Superior temporal gyrus (tissue), 1 donor: ENCODE measurements around the gene KCNN4.
A peak's percentile ranks its signal among the peaks of the same experiment; 100 is the strongest.
"Not testable (repeated sequence)": the region's sequence is repeated elsewhere in the genome, so short reads cannot be mapped to it uniquely, and the experiment has no call there.

Source experiments
- DNase-seq: peaks from one replicate; pipeline ENCODE4 v3.0.0-alpha.2; 2016; ENCODE audit errors: extremely low spot score

The KCNN4 gene

DNA sequence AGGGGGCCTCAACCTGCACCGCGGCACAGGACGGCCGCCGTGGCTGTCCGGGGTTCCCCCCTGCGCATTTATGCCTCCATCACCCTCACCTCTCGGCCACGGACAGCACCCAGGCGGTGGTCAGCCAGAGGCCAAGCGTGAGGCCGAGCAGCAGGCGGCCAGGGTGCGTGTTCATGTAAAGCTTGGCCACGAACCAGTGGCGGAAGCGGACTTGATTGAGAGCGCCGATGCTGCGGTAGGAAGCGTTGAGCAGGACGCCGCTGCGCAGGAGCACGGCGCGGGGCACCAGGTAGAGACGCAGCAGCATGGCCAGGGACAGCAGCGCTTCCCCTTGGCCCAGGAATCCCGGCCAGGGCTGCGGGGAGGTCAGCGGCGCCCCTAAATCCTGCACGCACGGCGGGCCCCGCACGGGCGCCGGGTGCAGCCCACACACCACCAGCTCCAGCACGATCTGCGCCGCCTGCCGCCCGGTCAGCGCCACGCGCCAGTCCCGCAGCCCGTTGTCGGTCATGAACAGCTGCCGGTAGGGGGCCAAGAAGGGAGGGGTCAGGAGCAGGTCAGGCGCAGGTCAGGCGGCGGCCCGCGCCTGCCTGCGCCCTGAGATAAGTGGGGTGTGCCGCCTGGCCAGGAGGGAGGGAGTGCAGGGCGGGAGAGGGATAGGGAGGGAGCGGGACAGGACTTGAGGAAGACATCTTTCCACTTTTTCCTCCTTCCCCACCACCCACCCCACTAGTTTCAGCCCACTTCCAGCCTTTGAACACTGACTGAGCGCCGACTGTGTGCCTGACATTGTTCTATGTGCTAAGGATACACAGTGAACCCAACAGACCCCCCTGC lies 6.5 kb downstream of the KCNN4 start:
- DNase-seq: no peak

DNA sequence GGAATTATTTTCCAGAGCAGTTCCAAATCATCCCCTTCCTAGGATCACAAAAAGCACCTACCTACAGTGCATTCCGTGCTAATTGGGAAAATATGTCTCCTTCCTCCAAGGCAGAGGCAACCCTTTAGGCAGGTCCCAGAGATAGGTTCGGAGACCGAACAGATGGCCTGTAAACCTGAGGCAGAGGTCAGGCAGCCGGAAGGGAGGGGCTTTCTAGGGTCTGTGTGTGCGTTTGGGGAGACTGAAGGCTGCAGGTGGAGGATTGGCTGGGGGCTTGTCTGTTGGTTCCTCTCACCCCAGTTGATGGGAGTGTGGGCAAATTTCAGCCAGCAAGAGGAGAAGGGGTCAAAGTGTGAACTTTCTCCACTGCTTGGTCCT lies 7.1 kb downstream of the KCNN4 start:
- no peak for DNase-seq

DNA sequence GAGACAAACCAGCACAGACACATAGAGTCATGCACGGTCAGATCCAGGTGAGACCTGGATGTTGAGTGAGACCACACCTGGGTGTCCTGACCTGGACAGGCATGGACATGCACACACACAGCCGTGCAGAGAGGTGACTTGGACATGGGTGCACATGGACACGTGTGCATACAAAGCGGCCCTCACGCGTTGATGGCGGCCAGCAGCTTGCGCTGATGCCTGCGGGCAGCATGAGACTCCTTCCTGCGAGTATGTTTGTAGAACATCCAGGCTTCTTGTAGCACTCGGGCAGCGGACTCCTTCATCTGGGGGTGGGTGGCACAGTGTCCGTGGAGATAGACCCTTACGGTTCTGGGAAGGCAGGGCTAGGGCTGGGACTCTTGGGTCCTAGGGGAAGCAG lies 11.5 kb downstream of the KCNN4 start:
- no peak for DNase-seq

DNA sequence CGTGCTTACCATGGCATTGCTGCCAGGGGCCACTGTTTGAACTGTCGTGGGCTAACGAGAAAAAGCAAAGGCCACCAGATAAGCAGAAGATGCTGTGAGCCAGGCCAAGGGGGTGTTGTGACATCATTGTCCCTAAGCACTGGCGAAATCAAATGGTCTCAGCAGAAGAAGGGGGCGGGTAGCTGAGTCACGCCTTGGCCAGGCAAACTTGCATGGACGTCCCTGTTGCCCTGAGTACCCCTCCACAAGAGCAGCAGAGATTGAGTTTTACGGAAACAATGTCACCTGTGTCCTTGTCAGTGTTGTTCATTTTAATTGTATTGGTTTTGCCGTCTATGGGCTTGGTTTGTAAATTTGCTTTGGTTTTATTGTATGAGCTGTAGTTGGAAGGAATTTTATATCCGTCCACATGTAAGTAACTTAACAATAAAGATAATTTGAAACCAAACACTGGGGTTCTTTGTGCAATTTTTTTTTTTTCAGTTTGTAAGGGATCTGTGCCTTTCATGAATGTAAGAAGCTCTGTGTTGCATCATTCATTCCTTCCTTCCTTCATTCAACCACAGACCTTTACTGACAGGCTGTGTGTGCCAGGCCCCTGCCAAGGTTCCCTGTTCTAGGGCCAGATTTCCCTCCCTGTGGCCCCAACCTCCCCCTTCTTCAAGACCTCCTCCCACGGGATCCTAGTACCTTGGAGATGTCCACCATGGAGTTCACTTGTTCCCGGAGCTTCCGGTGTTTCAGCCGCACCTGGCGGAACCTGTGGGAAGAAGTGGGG lies 12.3 kb downstream of the KCNN4 start:
- DNase-seq: no peak

DNA sequence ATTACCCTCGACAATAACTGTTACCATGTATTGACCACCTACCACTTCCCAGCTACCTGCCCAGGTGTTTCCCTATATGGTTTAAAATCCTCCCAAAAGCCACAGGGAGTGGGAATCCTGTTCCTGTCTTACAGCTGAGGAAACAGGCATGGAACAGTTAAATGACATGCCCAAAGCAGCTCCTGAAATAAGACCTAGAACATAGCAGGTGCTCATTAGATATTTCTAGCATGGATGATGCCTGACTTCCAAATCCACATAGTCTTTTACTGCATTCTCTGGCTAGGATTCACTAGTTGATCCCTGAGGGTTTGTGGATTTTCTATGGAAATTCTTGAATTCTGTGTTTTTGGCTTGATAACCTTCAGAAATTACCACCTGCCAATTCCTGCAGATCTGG lies 13.0 kb downstream of the KCNN4 start:
- DNase-seq: no peak

DNA sequence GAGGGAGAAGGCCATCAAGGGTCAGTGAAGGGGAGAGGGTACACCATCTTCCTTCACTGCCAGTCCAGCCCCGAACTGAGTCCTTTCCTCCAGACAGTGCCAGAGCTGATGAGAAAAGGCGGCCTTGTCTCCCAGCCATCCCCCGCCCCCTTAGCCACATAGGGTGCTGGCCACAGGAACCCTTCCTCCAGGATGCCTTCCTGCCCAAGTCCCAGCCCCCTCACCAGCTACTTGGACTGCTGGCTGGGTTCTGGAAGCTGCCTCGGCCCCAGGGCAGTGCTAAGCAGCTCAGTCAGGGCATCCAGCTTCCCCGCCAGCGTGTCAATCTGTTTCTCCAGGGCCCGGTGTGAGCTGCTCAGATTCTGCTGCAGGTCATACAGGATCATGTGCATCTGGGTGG lies 13.5 kb downstream of the KCNN4 start:
- no peak for DNase-seq

DNA sequence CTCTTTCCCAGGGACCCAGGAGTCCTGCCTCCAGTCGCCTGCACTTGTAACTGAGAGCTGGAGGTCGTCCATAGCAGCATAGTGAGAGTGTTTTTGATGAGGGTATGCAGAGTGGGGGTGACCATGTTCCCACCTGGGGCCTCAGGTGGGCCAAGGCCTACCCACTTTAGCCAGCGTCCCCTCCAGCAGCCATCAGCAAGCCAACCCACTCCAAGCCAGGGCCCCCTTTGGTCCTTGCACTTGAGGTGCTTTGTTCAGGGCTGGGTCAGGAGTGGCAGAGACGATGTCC lies 14.1 kb downstream of the KCNN4 start:
- DNase-seq: no peak

DNA sequence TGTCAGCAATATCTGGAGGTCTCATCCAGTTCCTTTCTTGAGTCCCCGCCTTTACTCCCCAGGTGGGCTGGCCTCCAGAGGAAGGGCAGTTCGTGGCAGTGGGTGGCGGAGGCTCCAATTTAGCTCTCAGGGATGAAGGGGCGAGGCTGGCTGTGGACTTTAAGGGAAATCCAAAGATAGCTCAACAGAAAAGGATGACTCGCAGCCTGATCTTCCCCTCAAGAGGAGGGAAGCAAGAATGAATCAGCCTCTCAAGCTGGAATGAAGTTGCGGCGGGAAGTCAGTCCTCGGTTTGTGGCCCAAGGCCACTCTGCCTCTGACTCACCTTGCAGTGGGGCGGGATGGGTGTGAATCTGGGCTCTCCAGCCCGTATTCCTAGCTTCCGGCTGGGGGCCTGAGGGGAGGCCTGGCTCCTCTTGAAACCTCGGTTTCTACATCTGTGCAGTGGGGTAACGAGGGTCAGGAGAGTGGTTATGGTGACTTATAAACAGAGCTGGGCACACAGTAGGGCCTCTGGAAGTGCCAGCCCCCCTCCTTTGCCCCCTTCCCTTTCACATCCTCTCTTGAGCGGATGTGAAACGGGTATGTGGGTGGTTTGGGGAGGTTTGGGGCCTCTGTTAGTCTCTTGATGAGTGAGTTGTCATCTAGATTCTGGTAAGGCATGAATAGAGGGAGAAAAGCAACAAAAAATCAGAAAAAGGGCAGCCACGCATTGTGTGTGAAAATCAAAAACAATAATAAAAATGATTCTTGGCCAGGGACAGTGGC lies 15.5 kb downstream of the KCNN4 start:
- DNase-seq: no peak

DNA sequence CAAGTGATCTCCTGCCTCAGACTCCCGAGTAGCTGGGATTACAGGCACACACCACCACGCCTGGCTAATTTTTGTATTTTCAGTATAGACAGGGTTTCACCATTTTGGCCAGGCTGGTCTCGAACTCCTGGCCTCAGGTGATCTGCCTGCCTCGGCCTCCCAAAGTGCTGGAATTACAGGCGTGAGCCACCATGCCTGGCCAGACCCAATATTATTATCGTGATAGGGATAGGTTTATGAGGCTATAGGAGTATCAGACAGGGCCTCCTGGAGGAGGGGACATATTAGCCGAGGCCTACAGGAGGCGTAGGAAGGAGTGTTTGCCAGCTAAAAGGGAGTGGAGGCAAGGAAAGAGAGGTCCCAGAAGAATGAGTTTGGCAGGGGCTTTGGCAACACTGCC lies 16.1 kb downstream of the KCNN4 start:
- DNase-seq: not testable (repeated sequence)

DNA sequence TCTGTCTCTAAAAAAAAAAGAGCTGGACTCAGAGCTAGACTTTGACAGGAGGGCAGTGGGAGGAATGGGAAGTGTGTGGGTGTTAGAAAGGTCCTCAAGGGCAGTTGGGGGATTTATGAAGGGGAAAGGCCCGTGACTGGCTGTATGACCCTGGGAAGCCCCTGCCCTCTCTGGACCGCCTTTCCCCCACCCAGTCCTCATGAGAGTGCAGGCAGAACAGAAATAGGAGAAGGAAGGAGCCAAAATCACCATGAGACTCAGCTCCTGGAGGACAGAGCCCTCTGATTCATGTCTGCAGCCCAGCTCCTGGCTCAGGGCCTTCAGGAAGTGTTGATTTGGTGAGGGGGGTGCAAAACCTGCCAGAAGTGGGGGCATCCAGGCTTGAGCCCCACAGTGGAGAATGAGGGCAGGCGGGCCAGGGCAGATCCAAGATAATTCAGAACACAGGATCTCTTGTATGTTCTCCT lies 17.3 kb downstream of the KCNN4 start:
- no peak for DNase-seq

DNA sequence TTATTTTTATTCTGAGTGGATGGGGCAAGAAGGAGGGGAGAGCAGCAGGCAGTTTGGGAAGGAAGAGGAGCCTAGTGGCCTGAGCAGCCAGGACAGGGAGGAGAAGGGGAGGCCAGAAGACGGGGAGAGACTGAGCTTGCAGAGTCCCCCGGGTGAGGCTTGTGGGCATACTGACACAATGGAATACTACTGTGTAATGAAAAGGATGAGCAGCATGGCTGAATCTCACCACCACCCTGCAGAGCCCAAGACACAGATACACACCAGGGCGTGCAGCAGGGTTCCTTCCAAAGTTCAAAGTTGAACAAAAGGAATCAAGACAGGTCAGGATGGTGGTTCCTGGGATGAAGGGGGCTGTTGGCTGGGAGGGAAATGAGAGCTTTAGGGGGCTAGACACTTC lies 18.0 kb downstream of the KCNN4 start:
- DNase-seq: no peak

DNA sequence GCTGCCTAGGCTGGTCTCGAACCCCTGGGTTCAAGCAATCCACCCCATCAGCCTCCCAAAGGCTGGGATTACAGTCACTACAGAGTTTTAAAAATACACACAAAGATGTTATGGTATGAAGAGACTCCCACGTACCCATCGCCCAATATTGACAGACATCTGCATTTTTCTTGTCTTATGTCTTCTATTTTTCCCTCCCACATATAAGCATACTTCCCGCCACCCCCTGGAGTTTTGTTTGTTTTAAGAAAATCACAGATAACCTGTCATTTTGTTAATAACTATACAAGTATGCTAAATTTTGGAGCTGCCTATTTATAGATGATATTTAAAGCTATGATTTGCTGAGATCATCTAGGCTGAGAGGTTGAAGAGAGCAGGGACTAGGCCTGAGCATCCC lies 19.8 kb downstream of the KCNN4 start:
- no peak for DNase-seq

DNA sequence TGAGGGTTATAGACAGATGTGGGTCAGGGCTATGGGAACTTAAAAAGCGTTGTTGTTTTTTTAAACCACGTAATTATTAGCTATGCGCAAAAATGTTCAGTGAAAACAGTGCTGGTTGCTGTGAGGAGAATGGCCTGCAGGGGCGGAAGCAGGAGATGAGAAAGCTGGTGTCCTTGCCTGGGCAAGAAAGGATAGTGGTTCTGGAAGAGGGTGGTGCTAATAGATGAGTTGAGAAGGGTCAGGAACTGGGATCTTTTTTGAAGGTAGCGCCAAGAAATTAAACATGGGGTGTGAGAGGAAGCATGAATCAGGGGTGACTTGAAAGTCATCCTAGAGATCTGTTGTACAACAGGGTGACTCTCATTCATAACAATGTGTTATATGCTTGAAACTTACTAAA lies 21.3 kb downstream of the KCNN4 start:
- no peak for DNase-seq

DNA sequence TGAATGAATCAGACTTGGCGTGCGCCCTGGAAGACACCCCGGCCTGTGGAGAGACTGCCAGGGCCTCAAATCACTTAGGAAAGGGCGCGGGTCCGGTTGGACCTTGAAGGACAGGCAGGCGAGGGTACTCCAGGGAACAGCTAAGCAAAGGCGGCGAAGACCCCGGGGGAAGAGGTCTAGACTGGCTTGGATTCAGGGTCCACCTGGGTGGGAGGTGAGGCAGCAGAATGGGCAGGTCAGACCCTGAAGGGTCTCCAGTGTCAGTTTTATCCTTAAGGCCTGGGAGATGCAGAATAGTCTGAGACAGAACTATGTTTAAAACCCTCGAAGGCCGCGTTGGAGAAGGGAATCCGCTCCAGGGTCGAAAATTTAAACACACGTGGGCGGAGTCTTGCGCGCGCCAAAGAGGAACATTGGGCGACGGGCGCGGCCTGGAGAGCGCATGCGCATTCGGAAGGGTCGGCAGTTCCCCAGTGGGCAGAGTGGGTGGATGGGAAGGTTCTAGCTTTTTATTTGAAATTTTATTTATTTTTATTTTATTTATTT lies 25.4 kb downstream of the KCNN4 start:
- peak; percentile 86 for DNase-seq

DNA sequence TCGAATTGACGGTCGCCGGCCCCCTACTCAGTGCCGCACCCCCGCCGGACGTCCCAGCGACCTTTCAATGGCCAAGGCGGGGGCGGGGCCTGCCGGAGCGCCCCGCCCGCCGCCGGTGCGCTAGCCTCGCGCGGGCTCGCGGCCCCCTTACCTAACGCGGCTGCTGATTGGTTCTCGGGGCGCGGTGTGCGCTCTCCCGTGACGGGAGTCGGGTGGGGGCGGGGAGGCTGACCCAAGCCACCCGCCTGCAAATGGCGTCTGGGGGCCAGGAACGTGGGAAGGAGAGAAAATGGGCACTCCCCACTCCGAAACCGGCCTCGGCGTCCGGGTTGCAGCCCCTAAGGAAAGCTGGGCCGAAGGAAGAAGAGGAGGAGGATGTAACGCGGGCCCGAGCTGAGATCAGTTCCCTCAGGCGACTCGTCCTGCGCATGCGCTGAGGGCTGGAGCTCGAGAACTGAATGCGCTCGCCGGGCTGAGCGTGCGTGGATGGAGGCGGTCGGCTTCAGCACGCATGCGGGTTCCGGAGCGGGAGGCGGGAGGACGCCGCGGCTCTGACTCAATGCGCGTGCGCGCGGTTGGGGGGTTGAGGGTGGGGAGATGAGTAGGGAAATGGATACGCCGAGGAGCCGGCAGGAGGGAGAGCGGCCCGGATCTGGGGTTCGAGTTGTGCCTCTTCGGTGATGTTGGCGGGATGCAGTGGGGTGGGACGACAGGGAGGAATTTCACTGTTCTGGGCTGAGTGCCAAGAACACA lies 26.1 kb downstream of the KCNN4 start, which contains the start of gene SMG9:
Gene SMG9 (minus strand): TSS at position 460 of the 753 bp plus-strand sequence. CDS start 4,221 bp downstream, outside the sequence.
- DNase-seq: peak; percentile 98

DNA sequence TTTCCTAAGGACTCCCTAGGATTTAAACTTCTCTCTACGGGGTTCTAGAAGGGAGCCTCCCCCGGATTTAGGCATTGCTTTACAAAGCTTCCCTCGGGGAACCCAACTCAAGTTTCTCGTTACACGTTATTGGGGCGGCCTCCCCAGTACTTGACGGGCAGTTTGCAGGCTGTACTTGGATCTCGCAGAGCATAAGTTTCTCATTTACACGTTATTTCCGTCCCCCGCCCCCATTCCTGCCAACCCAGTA lies 26.6 kb downstream of the KCNN4 start:
- no peak for DNase-seq

DNA sequence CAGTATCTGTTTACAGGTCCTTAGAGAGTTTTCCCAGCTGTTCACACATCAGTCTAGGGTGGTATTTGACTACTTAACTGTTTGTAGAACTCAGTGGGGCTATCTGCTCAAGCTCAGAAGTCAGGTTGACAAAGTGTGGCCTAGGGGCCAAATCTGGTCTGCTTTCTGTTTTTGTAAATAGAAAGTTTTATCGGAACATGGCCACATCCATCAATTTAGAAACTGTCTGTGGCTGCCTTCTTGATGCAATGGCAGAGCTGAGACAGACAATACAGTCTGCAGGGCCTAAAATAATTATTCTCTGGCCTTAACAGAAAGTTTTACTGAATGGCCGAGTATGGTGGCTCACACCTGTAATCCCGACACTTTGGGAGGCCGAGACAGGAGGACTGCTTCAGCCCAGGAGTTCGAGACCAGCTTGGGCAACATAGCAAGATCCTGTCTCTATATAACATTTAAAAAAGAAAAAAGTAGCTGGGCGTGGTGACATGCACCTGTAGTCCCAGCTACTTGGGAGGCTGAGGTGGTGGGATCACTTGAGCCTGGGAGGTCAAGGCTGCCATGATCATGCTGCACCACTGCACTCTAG lies 28.4 kb downstream of the KCNN4 start:
- DNase-seq: no peak

DNA sequence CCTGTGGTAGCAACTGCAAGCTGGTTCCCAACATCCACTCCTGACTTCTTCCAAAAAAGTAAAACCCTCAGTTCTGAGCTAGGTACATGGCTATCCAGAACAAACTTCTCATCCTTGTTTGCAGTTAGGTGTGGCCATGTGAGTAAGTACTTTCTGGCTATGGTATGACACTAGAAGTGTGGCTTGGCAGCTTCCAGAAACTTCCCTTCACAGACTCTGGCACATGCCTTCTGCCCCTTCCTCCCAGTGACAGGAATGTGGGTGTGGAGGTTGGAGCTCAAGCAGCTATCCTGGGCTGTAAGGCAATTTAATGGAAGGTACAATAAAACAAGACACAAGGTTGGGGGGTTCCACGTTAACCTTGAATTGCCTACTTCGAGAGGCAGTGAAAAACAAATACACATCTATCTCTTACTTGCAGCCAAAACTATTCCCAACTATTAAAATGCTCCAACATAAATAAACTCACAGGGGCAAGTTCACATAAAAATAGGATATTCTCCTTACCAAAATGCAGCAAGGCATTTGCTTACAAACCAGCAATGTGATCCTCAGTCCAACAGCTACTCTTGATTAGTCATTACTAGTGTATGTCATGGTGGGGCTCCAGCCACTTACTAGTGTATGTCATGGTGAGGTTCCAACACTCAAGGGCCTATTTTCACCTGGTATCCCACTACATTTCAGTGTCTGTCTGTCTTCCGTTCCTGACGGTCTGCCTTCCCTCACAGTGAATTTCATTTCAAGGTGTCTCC lies 29.1 kb downstream of the KCNN4 start:
- no peak for DNase-seq

DNA sequence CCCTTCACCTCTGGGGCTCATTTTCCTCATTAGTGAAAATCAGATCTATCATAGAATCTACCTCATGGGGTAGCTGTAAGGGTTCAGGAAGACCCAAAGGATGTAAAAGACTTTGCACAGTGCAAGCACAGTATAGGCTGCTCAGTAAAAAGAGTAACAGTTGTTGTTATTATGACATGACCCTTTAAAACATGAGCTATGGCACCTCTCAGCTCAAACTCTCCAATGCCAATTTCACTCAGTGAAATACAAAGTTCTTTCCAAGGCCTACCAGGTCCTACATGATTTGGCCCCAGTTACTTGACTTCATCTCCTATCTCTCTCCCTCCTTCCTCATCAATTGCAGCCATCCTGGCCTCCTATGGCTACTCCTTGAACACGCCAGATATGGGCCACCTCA lies 30.9 kb downstream of the KCNN4 start:
- no peak for DNase-seq

DNA sequence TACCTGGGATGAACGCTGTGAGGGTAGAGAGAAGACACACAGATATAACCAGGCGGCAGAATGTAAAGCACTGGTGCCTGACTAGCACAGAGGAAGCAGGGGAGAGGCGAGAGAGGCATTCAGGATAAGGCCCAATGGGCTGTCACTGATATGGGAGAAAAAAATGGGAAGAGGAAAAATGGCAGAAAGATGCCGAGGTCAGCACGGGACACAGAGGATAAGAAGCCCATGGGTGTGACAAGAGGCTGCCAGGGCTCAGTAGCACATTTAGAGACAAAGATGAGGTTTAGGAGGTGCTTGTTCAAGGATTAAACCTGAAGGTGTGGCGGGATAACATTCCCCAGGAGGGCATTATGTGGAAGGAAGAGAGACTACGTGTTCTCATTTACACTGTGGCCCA lies 31.6 kb downstream of the KCNN4 start:
- no peak for DNase-seq

DNA sequence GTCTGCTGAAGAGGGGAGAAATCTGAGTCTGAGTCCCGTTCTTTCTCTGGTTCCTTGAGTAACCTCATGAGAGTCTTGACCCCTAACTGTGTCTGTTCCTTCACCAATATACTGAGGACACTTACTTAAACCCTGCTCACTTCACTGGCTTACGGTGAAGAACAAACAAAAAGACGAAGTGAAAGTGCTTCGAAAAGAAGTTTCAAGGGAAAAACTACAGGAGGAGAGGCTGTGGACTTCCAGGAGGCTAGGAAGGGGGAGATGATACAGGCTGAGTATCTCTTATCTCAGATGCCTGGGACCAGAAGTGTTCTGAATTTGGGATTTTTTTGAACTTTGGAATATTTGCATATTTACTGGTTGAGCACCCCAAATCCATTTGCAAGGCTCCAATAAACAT lies 32.1 kb downstream of the KCNN4 start:
- no peak for DNase-seq
